GM19328 (cell line): Measurements from ENCODE around the gene TEX11.
"Not testable (repeated sequence)": the region's sequence is repeated elsewhere in the genome, so short reads cannot be mapped to it uniquely, and the experiment has no call there.

Source experiments
- ATAC-seq: cut with Tn5 transposase; IDR thresholded peaks from one replicate; pipeline ENCODE4 v1.9.1; 2021; ENCODE audit warnings: mild to moderate bottlenecking, moderate library complexity; ENCODE audit not compliant: unreplicated experiment

Gene TEX11

GRCh38 chrX:70605352-70605751 is 303.2 kb downstream of the TEX11 start:
- no peak for ATAC-seq

- ATAC-seq = no peak
Measured at GRCh38 chrX:70592091-70592490, 316.4 kb downstream of the TEX11 start.

GRCh38 chrX:70587158-70587557 is 321.4 kb downstream of the TEX11 start:
- ATAC-seq = not testable (repeated sequence)

- no peak for ATAC-seq
Measured at GRCh38 chrX:70577442-70577841, 331.1 kb downstream of the TEX11 start.

- not testable (repeated sequence) for ATAC-seq
Measured at GRCh38 chrX:70569922-70570576, 338.5 kb downstream of the TEX11 start.

GRCh38 chrX:70554948-70555347 is 353.6 kb downstream of the TEX11 start:
- no peak for ATAC-seq

- ATAC-seq = no peak
Measured at GRCh38 chrX:70554523-70554922, 354.0 kb downstream of the TEX11 start.

- ATAC-seq = no peak
Measured at GRCh38 chrX:70554081-70554480, 354.4 kb downstream of the TEX11 start.

GRCh38 chrX:70553516-70553915 is 355.0 kb downstream of the TEX11 start:
- no peak for ATAC-seq

- no peak for ATAC-seq
Measured at GRCh38 chrX:70552130-70552704, 356.3 kb downstream of the TEX11 start.

GRCh38 chrX:70549429-70549828 is 359.1 kb downstream of the TEX11 start:
- no peak for ATAC-seq

- no peak for ATAC-seq
Measured at GRCh38 chrX:70535198-70535597, 373.3 kb downstream of the TEX11 start.

- no peak for ATAC-seq
Measured at GRCh38 chrX:70527610-70528345, 380.7 kb downstream of the TEX11 start.

- no peak for ATAC-seq
Measured at GRCh38 chrX:70527053-70527452, 381.5 kb downstream of the TEX11 start.

GRCh38 chrX:70525733-70526132 is 382.8 kb downstream of the TEX11 start:
- ATAC-seq = no peak

GRCh38 chrX:70515692-70516091 is 392.8 kb downstream of the TEX11 start:
- ATAC-seq = not testable (repeated sequence)

GRCh38 chrX:70515270-70515669 is 393.2 kb downstream of the TEX11 start:
- not testable (repeated sequence) for ATAC-seq

GRCh38 chrX:70509078-70509477 is 399.4 kb downstream of the TEX11 start:
- no peak for ATAC-seq

GRCh38 chrX:70508296-70508911 is 400.1 kb downstream of the TEX11 start:
- ATAC-seq = no peak

- ATAC-seq = no peak
Measured at GRCh38 chrX:70505451-70505841, 403.1 kb downstream of the TEX11 start.

GRCh38 chrX:70504772-70505450 is 403.6 kb downstream of the TEX11 start:
- no peak for ATAC-seq
